ENCODE measurements around the gene C16orf78.

DNA sequence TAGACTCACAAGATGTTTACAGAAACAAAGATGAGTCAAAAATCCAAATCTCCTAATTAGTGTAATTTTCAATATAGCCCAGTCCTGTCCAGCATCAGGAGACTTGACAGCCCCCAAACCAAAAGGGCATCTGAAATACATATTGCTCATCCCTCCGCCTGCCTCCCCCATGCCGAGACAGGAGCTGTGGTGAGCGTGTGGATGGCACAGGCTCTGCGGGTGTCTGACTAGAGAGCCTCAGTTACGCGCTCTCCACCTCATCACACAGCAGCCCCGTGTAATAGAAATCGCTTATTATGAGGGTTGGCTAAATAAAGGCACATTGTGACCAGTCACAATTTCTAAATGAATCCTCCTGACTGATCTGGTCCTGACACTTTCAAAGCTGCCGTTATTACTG is 48.9 kb upstream of the C16orf78 start:
- no peak for TF ChIP-seq CTCF (IDR thresholded peaks at IDR 0.05; ENCODE audit: poor library complexity)
- TF ChIP-seq EZH2 (IDR thresholded peaks at IDR 0.05; ENCODE audit: borderline replicate concordance), result no peak
